SK-N-SH (cell line): ENCODE measurements around the gene PRKAR1A. TPM values are rescaled to one million over a fixed set of nuclear protein-coding genes. Genes with fewer than 3 reads are reported as not detected.

ENCODE experiments used
- CTCF ChIA-PET: fragments of 300-600, 350-600 bp; formaldehyde crosslinking; extraction: SDS; loops from one replicate; lab custom pipeline; 2021; lab: Yijun Ruan, JAX
- POLR2A ChIA-PET: fragments of 350-600 bp; sonication (Branson Sonifier 250); formaldehyde crosslinking; extraction: SDS; loops from one replicate; lab custom pipeline; 2020; ENCODE audit warnings: antibody characterized with exemption, inconsistent platforms; lab: Yijun Ruan, JAX
- DNase-seq: peaks from one replicate; pipeline ENCODE4 v3.0.0; 2012
- H2AFZ ChIP-seq: fragments of 200-600 bp; sonication (generic); 2 replicates; pipeline ENCODE4 v1.8.1; 2016; ENCODE audit warnings: antibody characterized with exemption, mild to moderate bottlenecking, low read depth
- H3F3A ChIP-seq: fragments of 200-600 bp; sonication (generic); replicated peaks from 2 replicates; pipeline ENCODE3; 2016; ENCODE audit warnings: antibody characterized with exemption, mild to moderate bottlenecking; ENCODE audit not compliant: insufficient read depth
- H3K27ac ChIP-seq, 2 experiments: fragments of 200-500 bp in 1 of 2; fragments of 200-600 bp in 1 of 2; sonication (Bioruptor generic) in 1 of 2; sonication (generic), shearing (Covaris generic) in 1 of 2; 2 replicates each; pipeline versions ENCODE4 v1.5.1 to v1.6.1; 2014 to 2016; ENCODE audit warnings: low read depth in 2 of 2, inconsistent platforms in 1 of 2, low read length in 1 of 2, mild to moderate bottlenecking in 1 of 2, mixed read lengths in 1 of 2
- H3K27me3 ChIP-seq: fragments of 200-600 bp; sonication (generic), shearing (Covaris generic); 2 replicates; pipeline ENCODE4 v1.6.1; 2016; ENCODE audit warnings: mixed run types; ENCODE audit not compliant: insufficient read depth
- H3K36me3 ChIP-seq, 2 experiments: fragments of 200-500 bp in 1 of 2; fragments of 200-600 bp in 1 of 2; sonication (Bioruptor generic) in 1 of 2; sonication (generic) in 1 of 2; replicated peaks in 1 of 2; 2 replicates each; pipeline versions ENCODE3 to v1.5.1; 2014 to 2016; ENCODE audit warnings: low read length in 1 of 2, mild to moderate bottlenecking in 1 of 2; ENCODE audit not compliant: insufficient read depth in 2 of 2, control insufficient read depth in 1 of 2
- H3K4me1 ChIP-seq, 2 experiments: fragments of 200-500 bp in 1 of 2; fragments of 200-600 bp in 1 of 2; sonication (Bioruptor generic) in 1 of 2; sonication (generic), shearing (Covaris generic) in 1 of 2; 2 replicates each; pipeline versions ENCODE4 v1.5.1 to v1.6.1; 2014 to 2016; ENCODE audit warnings: low read depth in 1 of 2, low read length in 1 of 2, mixed run types in 1 of 2; ENCODE audit not compliant: insufficient read depth in 2 of 2, control insufficient read depth in 1 of 2
- H3K4me2 ChIP-seq: fragments of 200-600 bp; sonication (generic), shearing (Covaris generic); 2 replicates; pipeline ENCODE4 v1.6.1; 2017; ENCODE audit warnings: mixed run types
- H3K4me3 ChIP-seq, 2 experiments: fragments of 200-500 bp in 1 of 2; fragments of 200-600 bp in 1 of 2; sonication (Bioruptor generic) in 1 of 2; sonication (generic), shearing (Covaris generic) in 1 of 2; 2 replicates each; pipeline versions ENCODE4 v1.5.1 to v1.8.1; 2014 to 2016; ENCODE audit warnings: low read depth in 2 of 2, inconsistent platforms in 1 of 2, low read length in 1 of 2, mild to moderate bottlenecking in 1 of 2, mixed read lengths in 1 of 2, moderate library complexity in 1 of 2
- H3K79me2 ChIP-seq: fragments of 200-600 bp; sonication (generic); 2 replicates; pipeline ENCODE4 v1.8.1; 2017; ENCODE audit warnings: mild to moderate bottlenecking; ENCODE audit not compliant: insufficient read depth
- H3K9ac ChIP-seq: fragments of 200-600 bp; sonication (generic); 2 replicates; pipeline ENCODE4 v1.6.1; 2017; ENCODE audit warnings: mixed run types
- H3K9me2 ChIP-seq: fragments of 200-600 bp; sonication (generic); 2 replicates; pipeline ENCODE4 v1.6.1; 2017; ENCODE audit warnings: mixed run types
- H3K9me3 ChIP-seq: fragments of 200-600 bp; sonication (generic); 2 replicates; pipeline ENCODE4 v1.6.1; 2017; ENCODE audit warnings: mixed run types, mild to moderate bottlenecking, moderate library complexity
- H4K20me1 ChIP-seq: fragments of 200-600 bp; sonication (generic); 2 replicates; pipeline ENCODE4 v1.6.1; 2017; ENCODE audit warnings: mild to moderate bottlenecking, mixed run types; ENCODE audit not compliant: insufficient read depth
- CHD2 ChIP-seq: fragments of 150-350 bp; IDR thresholded peaks from 2 replicates; pipeline ENCODE4 v1.6.1; 2018; ENCODE audit warnings: low read length; ENCODE audit not compliant: partially characterized antibody
- ELF1 ChIP-seq: IDR thresholded peaks from 2 replicates; pipeline ENCODE4 v1.4.0; 2012
- FOXJ3 ChIP-seq: sonication (generic); formaldehyde crosslinking; IDR thresholded peaks from 2 replicates; pipeline ENCODE4 v1.5.1; 2020; ENCODE audit warnings: mild to moderate bottlenecking, missing genetic modification reagents
- FOXM1 ChIP-seq: IDR thresholded peaks from 2 replicates; pipeline ENCODE4 v1.4.0; 2012; ENCODE audit warnings: low read depth, mild to moderate bottlenecking
- JUND ChIP-seq: IDR thresholded peaks from 2 replicates; pipeline ENCODE4 v1.4.0; 2012
- MXI1 ChIP-seq: IDR thresholded peaks from 2 replicates; pipeline ENCODE4 v1.6.1; 2012; ENCODE audit warnings: mild to moderate bottlenecking, low read depth, low read length, improper control_type of control experiment
- NFIC ChIP-seq: IDR thresholded peaks from 2 replicates; pipeline ENCODE4 v1.4.0; 2012; ENCODE audit warnings: borderline replicate concordance
- POLR2AphosphoS5 ChIP-seq: IDR thresholded peaks from 2 replicates; pipeline ENCODE4 v1.6.1; 2012; ENCODE audit warnings: low read depth, low read length
- RCOR1 ChIP-seq: fragments of 150-350 bp; IDR thresholded peaks from 2 replicates; pipeline ENCODE4 v1.6.1; 2017; ENCODE audit warnings: antibody characterized with exemption, low read length
- RFX5 ChIP-seq: IDR thresholded peaks from 2 replicates; pipeline ENCODE4 v1.6.1; 2012; ENCODE audit warnings: mild to moderate bottlenecking, improper control_type of control experiment, low read length
- SIN3A ChIP-seq: IDR thresholded peaks from 2 replicates; pipeline ENCODE4 v1.6.1; 2012; ENCODE audit warnings: low read depth, mild to moderate bottlenecking, low read length, moderate library complexity, borderline replicate concordance
- TCF12 ChIP-seq: IDR thresholded peaks from 2 replicates; pipeline ENCODE4 v1.4.0; 2012
- TEAD4 ChIP-seq: IDR thresholded peaks from 2 replicates; pipeline ENCODE4 v1.4.0; 2012; ENCODE audit warnings: mild to moderate bottlenecking, borderline replicate concordance; ENCODE audit not compliant: insufficient read depth
- YY1 ChIP-seq: IDR thresholded peaks from 2 replicates; pipeline ENCODE4 v1.4.0; 2012; ENCODE audit warnings: low read depth, mild to moderate bottlenecking
- WGBS: methylation state at CpG from one replicate; pipeline ENCODE4 v1.1.6; 2017; ENCODE audit warnings: low lambda C conversion rate; 5-methylcytosine and 5-hydroxymethylcytosine counted together
- polyA plus RNA-seq, 3 experiments: library from polyadenylated mRNA; depleted of rRNA; stranded (reverse); fragments of >200 nt; gene quantifications; 2 replicates each; pipeline ENCODE4 v1.2.3, GENCODE V29; 2012
- TF ChIP-seq, protein P1 (sequence below): fragments of 150-350 bp; IDR thresholded peaks from 2 replicates; pipeline ENCODE4 v1.6.1; 2017; ENCODE audit warnings: antibody characterized with exemption, low read length, low read depth, borderline replicate concordance
- TF ChIP-seq, protein P2 (sequence below): IDR thresholded peaks from 2 replicates; pipeline ENCODE4 v1.4.0; 2012; ENCODE audit warnings: low read depth, borderline replicate concordance
- TF ChIP-seq, protein P3 (sequence below): IDR thresholded peaks from 2 replicates; pipeline ENCODE4; 2012
- TF ChIP-seq, protein P4 (sequence below): IDR thresholded peaks from 2 replicates; pipeline ENCODE4 v1.6.1; 2012; ENCODE audit warnings: mild to moderate bottlenecking, low read depth, low read length, moderate library complexity
- TF ChIP-seq, protein P5 (sequence below): IDR thresholded peaks from 2 replicates; pipeline ENCODE4 v1.4.0; 2012; ENCODE audit warnings: low read depth, borderline replicate concordance

Gene PRKAR1A
- polyA plus RNA-seq, 1 of the 3 experiments (the other 2 are of a cell fraction), result 195 TPM

DNA sequence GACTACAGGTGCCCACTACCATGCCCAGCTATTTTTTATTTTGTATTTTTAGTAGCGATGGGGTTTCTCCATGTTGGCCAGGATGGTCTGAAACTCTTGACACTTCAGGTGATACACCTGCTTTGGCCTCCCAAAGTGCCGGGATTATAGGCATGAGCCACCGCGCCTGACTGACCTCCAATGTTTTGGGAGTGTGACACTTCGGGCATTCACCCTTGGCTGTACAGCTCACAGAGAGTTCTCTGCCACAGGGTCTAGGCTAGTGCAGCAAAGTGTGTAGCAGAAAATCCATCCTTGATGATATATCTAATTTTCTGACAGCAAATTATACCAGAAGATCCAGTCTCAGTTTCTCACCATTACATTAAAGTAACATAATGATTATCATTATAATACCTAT is 74.8 kb downstream of the PRKAR1A start (continued):
- no peak for TF ChIP-seq TCF12
- no peak for TF ChIP-seq FOXJ3 (CRISPR knock-in tag)
- TF ChIP-seq, protein P1, sequence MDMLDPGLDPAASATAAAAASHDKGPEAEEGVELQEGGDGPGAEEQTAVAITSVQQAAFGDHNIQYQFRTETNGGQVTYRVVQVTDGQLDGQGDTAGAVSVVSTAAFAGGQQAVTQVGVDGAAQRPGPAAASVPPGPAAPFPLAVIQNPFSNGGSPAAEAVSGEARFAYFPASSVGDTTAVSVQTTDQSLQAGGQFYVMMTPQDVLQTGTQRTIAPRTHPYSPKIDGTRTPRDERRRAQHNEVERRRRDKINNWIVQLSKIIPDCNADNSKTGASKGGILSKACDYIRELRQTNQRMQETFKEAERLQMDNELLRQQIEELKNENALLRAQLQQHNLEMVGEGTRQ, result no peak
- no peak for TF ChIP-seq CHD2

DNA sequence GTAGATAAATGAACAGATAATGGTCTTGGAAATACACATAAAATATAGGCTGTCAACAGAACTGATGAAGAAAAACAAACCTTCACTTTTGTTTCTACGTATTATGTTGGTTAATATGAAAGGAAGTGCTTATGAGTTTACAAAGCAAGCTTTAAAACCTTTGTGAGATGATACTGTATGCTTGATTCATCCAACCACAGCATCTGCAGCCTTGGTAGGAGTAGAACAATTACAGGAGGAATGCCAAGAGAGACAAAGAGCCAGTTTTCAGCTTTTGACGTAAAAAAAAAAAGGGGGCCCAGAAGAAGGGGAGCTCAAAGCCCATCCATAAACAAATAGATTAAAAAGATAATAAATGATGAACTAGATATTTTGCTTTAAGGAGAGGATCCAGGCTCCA is 75.6 kb downstream of the PRKAR1A start:
- POLR2A ChIA-PET, result no interaction called here
- 33% methylated on average over 2 of the region's 2 CpGs for WGBS

More for the DNA sequence above, 75.6 kb downstream of the PRKAR1A start:
- Histone ChIP-seq H3K9ac (no peak overlapping the region), H3K9me3 (no peaks in the 10 kb centered on the region), H3K9me2 (no peaks in the 10 kb centered on the region), H2AFZ (no peak overlapping the region), H4K20me1 (no peaks in the 10 kb centered on the region), H3K27ac (no peak overlapping the region), H3K4me3 (no peak overlapping the region), H3K4me1 (peaks cover 0 to 2% of the 10 kb centered on the region in 2 experiments; a peak in 1 of 4 replicates), H3F3A (no peaks in the 10 kb centered on the region), H3K27me3 (no peaks in the 10 kb centered on the region; the same call in 1 of the 2 replicates), H3K79me2 (no peaks in the 10 kb centered on the region), H3K36me3 (no peaks in the 10 kb centered on the region), H3K4me2 (no peak overlapping the region)
- DNase-seq, result no peak
- CTCF ChIA-PET, result interaction anchor here (1.1 to 1.3 kb wide), 2 partner anchors 11 to 26 kb away, joined by 3 to 4 read pairs; no protein-coding TSS in a partner anchor
- TF ChIP-seq, protein P2, sequence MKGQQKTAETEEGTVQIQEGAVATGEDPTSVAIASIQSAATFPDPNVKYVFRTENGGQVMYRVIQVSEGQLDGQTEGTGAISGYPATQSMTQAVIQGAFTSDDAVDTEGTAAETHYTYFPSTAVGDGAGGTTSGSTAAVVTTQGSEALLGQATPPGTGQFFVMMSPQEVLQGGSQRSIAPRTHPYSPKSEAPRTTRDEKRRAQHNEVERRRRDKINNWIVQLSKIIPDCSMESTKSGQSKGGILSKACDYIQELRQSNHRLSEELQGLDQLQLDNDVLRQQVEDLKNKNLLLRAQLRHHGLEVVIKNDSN, result no peak
- TF ChIP-seq JUND, result no peak
- no peak for TF ChIP-seq RFX5
- TF ChIP-seq TEAD4, result no peak
- TF ChIP-seq, protein P1, result no peak
- no peak for TF ChIP-seq ELF1
- TF ChIP-seq, protein P3, sequence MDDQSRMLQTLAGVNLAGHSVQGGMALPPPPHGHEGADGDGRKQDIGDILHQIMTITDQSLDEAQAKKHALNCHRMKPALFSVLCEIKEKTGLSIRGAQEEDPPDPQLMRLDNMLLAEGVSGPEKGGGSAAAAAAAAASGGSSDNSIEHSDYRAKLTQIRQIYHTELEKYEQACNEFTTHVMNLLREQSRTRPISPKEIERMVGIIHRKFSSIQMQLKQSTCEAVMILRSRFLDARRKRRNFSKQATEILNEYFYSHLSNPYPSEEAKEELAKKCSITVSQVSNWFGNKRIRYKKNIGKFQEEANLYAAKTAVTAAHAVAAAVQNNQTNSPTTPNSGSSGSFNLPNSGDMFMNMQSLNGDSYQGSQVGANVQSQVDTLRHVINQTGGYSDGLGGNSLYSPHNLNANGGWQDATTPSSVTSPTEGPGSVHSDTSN, result no peak
- TF ChIP-seq YY1, result no peak
- TF ChIP-seq, protein P4, sequence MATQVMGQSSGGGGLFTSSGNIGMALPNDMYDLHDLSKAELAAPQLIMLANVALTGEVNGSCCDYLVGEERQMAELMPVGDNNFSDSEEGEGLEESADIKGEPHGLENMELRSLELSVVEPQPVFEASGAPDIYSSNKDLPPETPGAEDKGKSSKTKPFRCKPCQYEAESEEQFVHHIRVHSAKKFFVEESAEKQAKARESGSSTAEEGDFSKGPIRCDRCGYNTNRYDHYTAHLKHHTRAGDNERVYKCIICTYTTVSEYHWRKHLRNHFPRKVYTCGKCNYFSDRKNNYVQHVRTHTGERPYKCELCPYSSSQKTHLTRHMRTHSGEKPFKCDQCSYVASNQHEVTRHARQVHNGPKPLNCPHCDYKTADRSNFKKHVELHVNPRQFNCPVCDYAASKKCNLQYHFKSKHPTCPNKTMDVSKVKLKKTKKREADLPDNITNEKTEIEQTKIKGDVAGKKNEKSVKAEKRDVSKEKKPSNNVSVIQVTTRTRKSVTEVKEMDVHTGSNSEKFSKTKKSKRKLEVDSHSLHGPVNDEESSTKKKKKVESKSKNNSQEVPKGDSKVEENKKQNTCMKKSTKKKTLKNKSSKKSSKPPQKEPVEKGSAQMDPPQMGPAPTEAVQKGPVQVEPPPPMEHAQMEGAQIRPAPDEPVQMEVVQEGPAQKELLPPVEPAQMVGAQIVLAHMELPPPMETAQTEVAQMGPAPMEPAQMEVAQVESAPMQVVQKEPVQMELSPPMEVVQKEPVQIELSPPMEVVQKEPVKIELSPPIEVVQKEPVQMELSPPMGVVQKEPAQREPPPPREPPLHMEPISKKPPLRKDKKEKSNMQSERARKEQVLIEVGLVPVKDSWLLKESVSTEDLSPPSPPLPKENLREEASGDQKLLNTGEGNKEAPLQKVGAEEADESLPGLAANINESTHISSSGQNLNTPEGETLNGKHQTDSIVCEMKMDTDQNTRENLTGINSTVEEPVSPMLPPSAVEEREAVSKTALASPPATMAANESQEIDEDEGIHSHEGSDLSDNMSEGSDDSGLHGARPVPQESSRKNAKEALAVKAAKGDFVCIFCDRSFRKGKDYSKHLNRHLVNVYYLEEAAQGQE, result no peak
- TF ChIP-seq, protein P5, sequence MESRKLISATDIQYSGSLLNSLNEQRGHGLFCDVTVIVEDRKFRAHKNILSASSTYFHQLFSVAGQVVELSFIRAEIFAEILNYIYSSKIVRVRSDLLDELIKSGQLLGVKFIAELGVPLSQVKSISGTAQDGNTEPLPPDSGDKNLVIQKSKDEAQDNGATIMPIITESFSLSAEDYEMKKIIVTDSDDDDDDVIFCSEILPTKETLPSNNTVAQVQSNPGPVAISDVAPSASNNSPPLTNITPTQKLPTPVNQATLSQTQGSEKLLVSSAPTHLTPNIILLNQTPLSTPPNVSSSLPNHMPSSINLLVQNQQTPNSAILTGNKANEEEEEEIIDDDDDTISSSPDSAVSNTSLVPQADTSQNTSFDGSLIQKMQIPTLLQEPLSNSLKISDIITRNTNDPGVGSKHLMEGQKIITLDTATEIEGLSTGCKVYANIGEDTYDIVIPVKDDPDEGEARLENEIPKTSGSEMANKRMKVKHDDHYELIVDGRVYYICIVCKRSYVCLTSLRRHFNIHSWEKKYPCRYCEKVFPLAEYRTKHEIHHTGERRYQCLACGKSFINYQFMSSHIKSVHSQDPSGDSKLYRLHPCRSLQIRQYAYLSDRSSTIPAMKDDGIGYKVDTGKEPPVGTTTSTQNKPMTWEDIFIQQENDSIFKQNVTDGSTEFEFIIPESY, result no peak
- no peak for TF ChIP-seq POLR2AphosphoS5
- no peak for TF ChIP-seq RCOR1
- no peak for TF ChIP-seq FOXM1
- TF ChIP-seq NFIC, result no peak
- TF ChIP-seq SIN3A, result no peak
- no peak for TF ChIP-seq MXI1
